HL-60 (cell line): ENCODE data around the gene WNT11.

Source experiments
- POLR2AphosphoS5 ChIP-seq: IDR thresholded peaks from 2 replicates; pipeline ENCODE4 v1.6.1; 2012; ENCODE audit warnings: low read depth
- TF ChIP-seq, protein P1 (sequence below): IDR thresholded peaks from one replicate; pipeline ENCODE4 v1.5.1; 2011; ENCODE audit warnings: low read length, control low read depth, inconsistent platforms; ENCODE audit not compliant: insufficient read depth
- TF ChIP-seq, protein P2 (sequence below): IDR thresholded peaks from 2 replicates; pipeline ENCODE4 v1.6.1; 2012; ENCODE audit warnings: low read depth; ENCODE audit not compliant: insufficient replicate concordance

DNA sequence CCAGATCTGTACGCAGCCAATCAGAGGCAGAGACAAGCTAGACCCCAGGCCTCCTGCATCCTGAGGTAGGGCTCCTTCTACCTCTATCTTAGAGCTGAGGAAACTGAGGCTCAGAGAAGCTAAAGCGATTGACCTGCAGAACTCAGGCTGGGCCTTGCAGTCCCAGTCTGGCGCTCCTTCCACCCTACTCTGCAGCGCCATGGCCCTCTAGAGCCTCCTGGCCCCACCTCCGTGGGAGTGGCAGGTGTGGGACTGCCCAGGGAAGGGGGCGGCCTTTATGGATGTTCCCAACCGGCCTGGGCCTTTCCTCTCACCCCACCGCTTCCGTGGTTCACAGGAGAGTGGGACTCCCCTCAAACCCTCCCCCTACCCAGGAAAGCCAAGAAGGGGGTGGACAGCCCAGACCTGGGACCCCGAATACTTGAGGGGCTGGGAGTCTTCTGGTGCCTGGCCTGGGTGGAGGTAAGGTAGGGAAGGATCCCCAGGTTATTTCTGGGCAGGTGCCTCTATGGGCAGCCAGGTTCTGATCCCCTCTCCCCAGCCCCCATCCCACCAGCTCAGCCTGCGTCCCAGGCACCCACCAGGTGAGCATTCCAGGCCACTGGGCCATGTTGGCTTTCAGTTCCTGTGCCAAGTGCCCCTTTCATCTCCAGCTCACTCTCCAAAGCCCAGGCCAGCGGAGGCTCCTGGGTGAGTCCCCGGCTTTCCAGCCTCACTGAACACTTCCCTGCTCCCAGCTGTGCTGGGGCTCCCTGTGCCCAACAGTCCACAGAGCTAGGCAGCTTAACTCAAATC lies 3.0 kb downstream of the WNT11 start:
- TF ChIP-seq POLR2AphosphoS5 = no peak
- TF ChIP-seq, protein P1, sequence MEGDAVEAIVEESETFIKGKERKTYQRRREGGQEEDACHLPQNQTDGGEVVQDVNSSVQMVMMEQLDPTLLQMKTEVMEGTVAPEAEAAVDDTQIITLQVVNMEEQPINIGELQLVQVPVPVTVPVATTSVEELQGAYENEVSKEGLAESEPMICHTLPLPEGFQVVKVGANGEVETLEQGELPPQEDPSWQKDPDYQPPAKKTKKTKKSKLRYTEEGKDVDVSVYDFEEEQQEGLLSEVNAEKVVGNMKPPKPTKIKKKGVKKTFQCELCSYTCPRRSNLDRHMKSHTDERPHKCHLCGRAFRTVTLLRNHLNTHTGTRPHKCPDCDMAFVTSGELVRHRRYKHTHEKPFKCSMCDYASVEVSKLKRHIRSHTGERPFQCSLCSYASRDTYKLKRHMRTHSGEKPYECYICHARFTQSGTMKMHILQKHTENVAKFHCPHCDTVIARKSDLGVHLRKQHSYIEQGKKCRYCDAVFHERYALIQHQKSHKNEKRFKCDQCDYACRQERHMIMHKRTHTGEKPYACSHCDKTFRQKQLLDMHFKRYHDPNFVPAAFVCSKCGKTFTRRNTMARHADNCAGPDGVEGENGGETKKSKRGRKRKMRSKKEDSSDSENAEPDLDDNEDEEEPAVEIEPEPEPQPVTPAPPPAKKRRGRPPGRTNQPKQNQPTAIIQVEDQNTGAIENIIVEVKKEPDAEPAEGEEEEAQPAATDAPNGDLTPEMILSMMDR = no peak
- TF ChIP-seq, protein P2, sequence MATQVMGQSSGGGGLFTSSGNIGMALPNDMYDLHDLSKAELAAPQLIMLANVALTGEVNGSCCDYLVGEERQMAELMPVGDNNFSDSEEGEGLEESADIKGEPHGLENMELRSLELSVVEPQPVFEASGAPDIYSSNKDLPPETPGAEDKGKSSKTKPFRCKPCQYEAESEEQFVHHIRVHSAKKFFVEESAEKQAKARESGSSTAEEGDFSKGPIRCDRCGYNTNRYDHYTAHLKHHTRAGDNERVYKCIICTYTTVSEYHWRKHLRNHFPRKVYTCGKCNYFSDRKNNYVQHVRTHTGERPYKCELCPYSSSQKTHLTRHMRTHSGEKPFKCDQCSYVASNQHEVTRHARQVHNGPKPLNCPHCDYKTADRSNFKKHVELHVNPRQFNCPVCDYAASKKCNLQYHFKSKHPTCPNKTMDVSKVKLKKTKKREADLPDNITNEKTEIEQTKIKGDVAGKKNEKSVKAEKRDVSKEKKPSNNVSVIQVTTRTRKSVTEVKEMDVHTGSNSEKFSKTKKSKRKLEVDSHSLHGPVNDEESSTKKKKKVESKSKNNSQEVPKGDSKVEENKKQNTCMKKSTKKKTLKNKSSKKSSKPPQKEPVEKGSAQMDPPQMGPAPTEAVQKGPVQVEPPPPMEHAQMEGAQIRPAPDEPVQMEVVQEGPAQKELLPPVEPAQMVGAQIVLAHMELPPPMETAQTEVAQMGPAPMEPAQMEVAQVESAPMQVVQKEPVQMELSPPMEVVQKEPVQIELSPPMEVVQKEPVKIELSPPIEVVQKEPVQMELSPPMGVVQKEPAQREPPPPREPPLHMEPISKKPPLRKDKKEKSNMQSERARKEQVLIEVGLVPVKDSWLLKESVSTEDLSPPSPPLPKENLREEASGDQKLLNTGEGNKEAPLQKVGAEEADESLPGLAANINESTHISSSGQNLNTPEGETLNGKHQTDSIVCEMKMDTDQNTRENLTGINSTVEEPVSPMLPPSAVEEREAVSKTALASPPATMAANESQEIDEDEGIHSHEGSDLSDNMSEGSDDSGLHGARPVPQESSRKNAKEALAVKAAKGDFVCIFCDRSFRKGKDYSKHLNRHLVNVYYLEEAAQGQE = no peak
